ENCODE data around the gene GLRB. TPM values are rescaled to one million over a fixed set of nuclear protein-coding genes. Genes with fewer than 3 reads are reported as not detected.

GLRB gene
- total and polyA plus RNA-seq, 10 of the 15 experiments (the other 5 are each of a cell fraction or from before 2014, with no cell fraction given): 0.04 TPM; not detected in 9

DNA sequence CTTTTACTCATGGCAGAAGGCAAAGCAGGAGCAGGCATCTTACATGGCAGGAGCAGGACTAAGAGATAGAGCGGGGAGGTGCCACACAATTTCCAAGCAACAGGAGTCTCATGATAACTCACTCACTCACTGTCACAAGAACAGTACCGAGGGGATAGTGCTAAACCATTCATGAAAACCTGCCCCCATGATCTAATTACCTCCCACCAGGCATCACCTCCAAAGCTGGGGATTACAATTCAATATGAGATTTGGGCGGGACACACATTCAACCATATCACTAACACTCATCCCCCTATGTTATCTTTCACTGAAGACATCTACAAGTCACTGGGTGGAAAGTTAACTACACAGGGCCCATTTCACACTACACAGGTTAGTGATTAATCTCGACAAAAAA, 25.4 kb upstream of the GLRB start:
- Histone ChIP-seq H2AFZ (ENCODE audit: control insufficient read depth, low read depth, low read length) (no peak overlapping the region), H3K4me3 (no peak overlapping the region), H3K4me2 (ENCODE audit: control insufficient read depth, insufficient read depth) (no peak overlapping the region), H3K4me1 (ENCODE audit: control insufficient read depth, insufficient read depth, low read length) (no peaks in the 10 kb centered on the region), H3K27me3 (replicated peaks in 1 of 2; ENCODE audit: control insufficient read depth in 2 of 2, insufficient read depth in 2 of 2, low read length in 1 of 2) (no peaks in the 10 kb centered on the region), H3K79me2 (ENCODE audit: control insufficient read depth, insufficient read depth, low read length) (no peaks in the 10 kb centered on the region), H3K36me3 (ENCODE audit: control insufficient read depth in 2 of 2, insufficient read depth in 2 of 2, low read length in 1 of 2) (no peaks in the 10 kb centered on the region), H3K27ac (ENCODE audit: control insufficient read depth, insufficient read depth) (no peak overlapping the region), H4K20me1 (ENCODE audit: control insufficient read depth, insufficient read depth) (no peaks in the 10 kb centered on the region), H3K9me3 (replicated peaks; ENCODE audit: control insufficient read depth, insufficient read depth, low read length) (no peaks in the 10 kb centered on the region), H3K9ac (ENCODE audit: control insufficient read depth, insufficient read depth, low read length) (no peak overlapping the region)
- in situ Hi-C loops (cut with MboI) (no loop called here), intact Hi-C loops (cut with micrococcal nuclease; ENCODE audit: unreplicated experiment) (no loop called here)
- 21% methylated on average over 4 of the region's 4 CpGs for WGBS (ENCODE audit: insufficient coverage, insufficient replicate concordance, low lambda C conversion rate, missing lambda C conversion rate)
- ChIA-PET RAD21 (ENCODE audit: unreplicated experiment) (interaction anchor here (0.6 kb wide), 1 partner anchor 937 kb away, joined by 3 read pairs; no protein-coding TSS in a partner anchor), SMC1A (ENCODE audit: uncharacterized antibody, unreplicated experiment) (no interaction called here), CTCF (no interaction called here), POLR2A (no interaction called here)
- BruUV-seq (replicated peaks): no TSS peak
- DNase-seq (ENCODE audit: low read depth, low spot score) (no peak), FAIRE-seq (no peak), ATAC-seq (no peak)
- TF ChIP-seq, protein P1, sequence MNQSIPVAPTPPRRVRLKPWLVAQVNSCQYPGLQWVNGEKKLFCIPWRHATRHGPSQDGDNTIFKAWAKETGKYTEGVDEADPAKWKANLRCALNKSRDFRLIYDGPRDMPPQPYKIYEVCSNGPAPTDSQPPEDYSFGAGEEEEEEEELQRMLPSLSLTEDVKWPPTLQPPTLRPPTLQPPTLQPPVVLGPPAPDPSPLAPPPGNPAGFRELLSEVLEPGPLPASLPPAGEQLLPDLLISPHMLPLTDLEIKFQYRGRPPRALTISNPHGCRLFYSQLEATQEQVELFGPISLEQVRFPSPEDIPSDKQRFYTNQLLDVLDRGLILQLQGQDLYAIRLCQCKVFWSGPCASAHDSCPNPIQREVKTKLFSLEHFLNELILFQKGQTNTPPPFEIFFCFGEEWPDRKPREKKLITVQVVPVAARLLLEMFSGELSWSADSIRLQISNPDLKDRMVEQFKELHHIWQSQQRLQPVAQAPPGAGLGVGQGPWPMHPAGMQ (IDR thresholded peaks at IDR 0.05; ENCODE audit: borderline replicate concordance): no peak
- TF ChIP-seq SRF (IDR thresholded peaks at IDR 0.05; ENCODE audit: low read depth in 2 of 2, low read length in 2 of 2) (no peak), IKZF1 (conservative IDR thresholded peaks at IDR 0.05) (no peak), GABPA (IDR thresholded peaks at IDR 0.05; ENCODE audit: low read depth) (no peak), HDAC6 (IDR thresholded peaks at IDR 0.05; ENCODE audit: unreplicated experiment) (no peak), IRF4 (IDR thresholded peaks at IDR 0.05; ENCODE audit: low read depth, low read length) (no peak), ZSCAN29 (IDR thresholded peaks at IDR 0.05) (no peak), KAT2A (conservative IDR thresholded peaks at IDR 0.05; ENCODE audit: control insufficient read depth, low read depth, low read length) (no peak)
- TF ChIP-seq, protein P2, sequence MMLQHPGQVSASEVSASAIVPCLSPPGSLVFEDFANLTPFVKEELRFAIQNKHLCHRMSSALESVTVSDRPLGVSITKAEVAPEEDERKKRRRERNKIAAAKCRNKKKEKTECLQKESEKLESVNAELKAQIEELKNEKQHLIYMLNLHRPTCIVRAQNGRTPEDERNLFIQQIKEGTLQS (IDR thresholded peaks at IDR 0.05; ENCODE audit: borderline replicate concordance, extremely low read depth, low read depth, low read length): no peak
- TF ChIP-seq, protein P3, sequence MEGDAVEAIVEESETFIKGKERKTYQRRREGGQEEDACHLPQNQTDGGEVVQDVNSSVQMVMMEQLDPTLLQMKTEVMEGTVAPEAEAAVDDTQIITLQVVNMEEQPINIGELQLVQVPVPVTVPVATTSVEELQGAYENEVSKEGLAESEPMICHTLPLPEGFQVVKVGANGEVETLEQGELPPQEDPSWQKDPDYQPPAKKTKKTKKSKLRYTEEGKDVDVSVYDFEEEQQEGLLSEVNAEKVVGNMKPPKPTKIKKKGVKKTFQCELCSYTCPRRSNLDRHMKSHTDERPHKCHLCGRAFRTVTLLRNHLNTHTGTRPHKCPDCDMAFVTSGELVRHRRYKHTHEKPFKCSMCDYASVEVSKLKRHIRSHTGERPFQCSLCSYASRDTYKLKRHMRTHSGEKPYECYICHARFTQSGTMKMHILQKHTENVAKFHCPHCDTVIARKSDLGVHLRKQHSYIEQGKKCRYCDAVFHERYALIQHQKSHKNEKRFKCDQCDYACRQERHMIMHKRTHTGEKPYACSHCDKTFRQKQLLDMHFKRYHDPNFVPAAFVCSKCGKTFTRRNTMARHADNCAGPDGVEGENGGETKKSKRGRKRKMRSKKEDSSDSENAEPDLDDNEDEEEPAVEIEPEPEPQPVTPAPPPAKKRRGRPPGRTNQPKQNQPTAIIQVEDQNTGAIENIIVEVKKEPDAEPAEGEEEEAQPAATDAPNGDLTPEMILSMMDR (IDR thresholded peaks at IDR 0.05 in 2 of 3, conservative IDR thresholded peaks at IDR 0.05 in 1 of 3; ENCODE audit: control insufficient read depth in 2 of 3, extremely low read depth in 1 of 3, insufficient read depth in 1 of 3, low read depth in 3 of 3, low read length in 3 of 3): no peak

Measured in GM12878 (cell line).